BJ (cell line): ENCODE measurements around the gene SPRN. TPM values are rescaled to one million over a fixed set of nuclear protein-coding genes. Genes with fewer than 3 reads are reported as not detected.

Experiments
- CTCF ChIA-PET: fragments of 350-600 bp; formaldehyde crosslinking; extraction: SDS; loops from one replicate; lab custom pipeline; 2021; ENCODE audit warnings: antibody characterized with exemption, inconsistent platforms; lab: Yijun Ruan, JAX
- POLR2A ChIA-PET: fragments of 300-600 bp; sonication (Branson Sonifier 250); formaldehyde crosslinking; extraction: SDS; loops from one replicate; lab custom pipeline; 2021; ENCODE audit warnings: antibody characterized with exemption; lab: Charles Lee
- DNase-seq: peaks from one replicate; pipeline ENCODE4 v3.0.0-alpha.2; 2011; ENCODE audit warnings: low read depth
- H3K27me3 ChIP-seq: 2 replicates; pipeline ENCODE4 v1.6.0; 2011; ENCODE audit warnings: low read length; ENCODE audit not compliant: control insufficient read depth, insufficient read depth
- H3K36me3 ChIP-seq: 2 replicates; pipeline ENCODE4 v1.5.1; 2011; ENCODE audit warnings: low read length; ENCODE audit not compliant: control insufficient read depth, insufficient read depth
- H3K4me3 ChIP-seq: 2 replicates; pipeline ENCODE4 v1.5.1; 2011; ENCODE audit warnings: low read depth, mild to moderate bottlenecking, control low read depth, low read length
- CTCF ChIP-seq: IDR thresholded peaks from 2 replicates; pipeline ENCODE4 v1.5.1; 2011; ENCODE audit warnings: low read depth, mild to moderate bottlenecking, control low read depth, inconsistent platforms, low read length, moderate library complexity; ENCODE audit not compliant: insufficient read depth
- polyA plus RNA-seq: library from polyadenylated mRNA; depleted of rRNA; stranded (reverse); fragments of >200 nt; gene quantifications from 2 replicates; pipeline ENCODE4 v1.2.3, GENCODE V29; 2011

SPRN gene
- polyA plus RNA-seq, 1 experiment, result 3.0 TPM

DNA sequence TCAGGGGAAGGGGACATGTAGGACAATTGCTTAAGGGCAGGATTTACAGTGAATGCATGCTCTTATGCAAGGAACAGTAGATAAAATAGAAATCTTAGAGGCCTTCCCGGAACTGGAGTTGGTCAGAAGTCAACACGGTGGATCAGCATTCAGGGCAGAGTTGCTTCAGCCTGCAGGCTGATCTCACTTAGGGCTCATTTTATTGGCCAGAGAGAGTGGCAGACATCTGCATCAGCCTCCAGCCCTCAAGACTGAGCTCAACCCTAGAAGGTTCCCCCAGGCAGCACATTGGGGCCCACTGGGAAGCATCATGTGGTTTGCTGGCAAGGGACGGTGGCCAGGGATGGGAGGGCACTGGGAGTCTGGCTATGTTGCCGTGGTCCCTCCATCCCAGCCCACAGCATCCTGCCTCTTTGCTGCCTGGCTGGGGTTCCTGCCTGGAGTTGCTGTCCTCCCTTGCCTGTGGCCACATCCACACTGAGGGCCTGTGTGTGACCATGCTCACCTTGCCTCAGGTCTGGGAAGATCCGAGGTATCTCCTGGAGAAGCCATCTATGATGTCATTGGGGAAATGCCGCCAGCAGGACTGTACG, 42.4 kb upstream of the SPRN start:
- no peak for TF ChIP-seq CTCF
- Histone ChIP-seq H3K36me3 (no peaks in the 10 kb centered on the region), H3K27me3 (no peaks in the 10 kb centered on the region), H3K4me3 (no peak overlapping the region)
- POLR2A ChIA-PET, result no interaction called here
- no peak for DNase-seq
- CTCF ChIA-PET, result no interaction called here

- DNase-seq, result no peak
- H3K4me3 ChIP-seq, result no peak overlapping the region
- no peaks in the 10 kb centered on the region for H3K27me3 ChIP-seq
- no peaks in the 10 kb centered on the region for H3K36me3 ChIP-seq
- POLR2A ChIA-PET, result no interaction called here
- no peak for TF ChIP-seq CTCF
- CTCF ChIA-PET, result interaction anchor here (0.6 to 2.3 kb wide), 3 partner anchors 23 to 27 kb away, joined by 3 to 7 read pairs (median 3); no protein-coding TSS in a partner anchor
Observed at GRCh38 chr10:133465950-133466474, 41.6 kb upstream of the SPRN start.

DNA sequence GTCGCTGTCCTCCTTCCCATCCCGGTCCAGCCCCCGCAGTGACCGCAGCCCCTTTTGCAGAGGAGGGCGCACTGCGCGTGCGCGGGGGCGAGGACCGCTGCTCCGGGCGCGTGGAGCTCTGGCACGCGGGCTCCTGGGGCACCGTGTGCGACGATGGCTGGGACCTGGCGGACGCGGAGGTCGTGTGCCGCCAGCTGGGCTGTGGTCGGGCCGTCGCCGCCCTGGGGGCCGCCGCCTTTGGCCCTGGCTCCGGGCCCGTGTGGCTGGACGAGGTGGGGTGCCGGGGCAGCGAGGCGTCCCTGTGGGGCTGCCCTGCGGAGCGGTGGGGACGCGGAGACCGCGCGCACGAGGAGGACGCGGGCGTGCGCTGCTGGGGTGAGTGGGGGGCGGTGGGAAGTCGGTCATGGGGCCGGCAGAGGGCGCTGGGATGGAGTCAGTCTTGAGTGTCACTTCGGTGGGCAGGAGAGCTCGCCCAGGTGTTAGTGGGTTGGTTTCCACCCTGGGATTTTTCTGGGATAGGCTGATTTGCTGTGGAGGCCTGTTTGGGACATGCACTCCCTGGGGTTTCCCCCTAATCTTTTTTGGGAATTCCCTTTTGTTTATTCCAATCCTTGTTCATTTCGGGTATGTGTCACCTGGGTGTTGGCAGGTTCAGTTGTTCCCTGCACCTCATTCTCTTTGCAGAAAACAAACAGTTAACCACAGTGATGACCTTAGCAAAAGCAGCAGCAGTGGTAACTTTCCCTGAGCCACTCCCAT, 40.9 kb upstream of the SPRN start:
- H3K4me3 ChIP-seq, result no peak overlapping the region
- ChIA-PET POLR2A (no interaction called here), CTCF (interaction anchor here (0.6 to 2.3 kb wide), 3 partner anchors 23 to 27 kb away, joined by 3 to 7 read pairs (median 3); no protein-coding TSS in a partner anchor)
- H3K36me3 ChIP-seq, result no peaks in the 10 kb centered on the region
- H3K27me3 ChIP-seq, result no peaks in the 10 kb centered on the region
- TF ChIP-seq CTCF, result no peak
- DNase-seq, result no peak

DNA sequence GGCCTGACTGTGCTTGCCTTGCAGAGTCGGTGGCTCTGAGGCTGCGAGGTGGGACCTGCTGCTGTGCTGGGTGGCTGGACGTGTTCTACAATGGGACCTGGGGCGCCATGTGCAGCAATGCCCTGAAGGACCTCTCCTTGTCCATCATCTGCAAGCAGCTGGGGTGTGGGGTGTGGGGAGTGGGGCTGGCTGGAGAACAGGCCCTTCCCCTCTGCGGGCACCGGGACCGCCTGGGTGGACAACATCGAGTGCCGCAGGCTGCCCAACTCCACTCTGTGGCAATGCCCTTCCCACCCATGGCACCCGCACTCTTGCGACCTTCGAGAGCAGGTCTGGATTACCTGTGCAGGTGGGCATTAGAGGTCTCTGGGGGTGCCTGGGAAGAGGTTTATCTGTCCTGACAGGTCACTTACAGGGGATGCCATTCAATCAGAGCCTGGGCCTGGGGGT, 40.2 kb upstream of the SPRN start:
- Histone ChIP-seq H3K36me3 (no peaks in the 10 kb centered on the region), H3K4me3 (no peak overlapping the region), H3K27me3 (no peaks in the 10 kb centered on the region)
- ChIA-PET CTCF (interaction anchor here (2.3 kb wide), 1 partner anchor 26 kb away, joined by 7 read pairs; no protein-coding TSS in a partner anchor), POLR2A (no interaction called here)
- no peak for TF ChIP-seq CTCF
- DNase-seq, result no peak
